ENCODE measurements around the gene SPNS1.

SPNS1 gene

DNA sequence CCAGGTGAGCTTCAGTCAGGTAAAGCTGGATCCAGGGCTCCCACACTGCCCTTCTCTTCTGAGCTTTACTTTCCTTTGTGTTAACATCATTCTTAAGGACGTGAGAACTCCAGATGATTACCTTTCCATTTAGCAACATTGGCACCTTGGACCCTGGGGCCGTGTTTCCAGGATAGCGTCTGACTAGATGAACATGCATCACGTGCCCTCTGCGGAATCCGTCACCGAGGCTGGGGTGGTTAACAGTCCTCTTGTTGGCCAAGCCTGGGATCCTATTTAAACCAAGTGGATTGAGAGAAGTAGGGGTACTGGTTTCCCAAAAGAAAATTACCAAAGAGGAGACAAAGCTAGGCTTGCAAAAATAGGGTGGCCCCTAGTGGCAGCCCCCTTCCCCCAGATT, 6.4 kb downstream of the SPNS1 start:
- Histone ChIP-seq H3K27me3 (ENCODE audit: insufficient read depth, low read length) (no peaks in the 10 kb centered on the region), H3K9me2 (ENCODE audit: low read depth, low read length) (no peaks in the 10 kb centered on the region), H4K20me1 (ENCODE audit: insufficient read depth, low read length) (no peaks in the 10 kb centered on the region), H3K9me3 (ENCODE audit: low read length) (0 out of 2 replicates have a peak, but pooled peaks cover 3% of the 10 kb centered on the region), H3K4me3 (ENCODE audit: low read depth, low read length, poor library complexity, severe bottlenecking) (no peak overlapping the region), H3F3A (ENCODE audit: insufficient read depth, low read length) (no peaks in the 10 kb centered on the region), H3K36me3 (ENCODE audit: insufficient read depth, low read length) (peaks cover 7% of the 10 kb centered on the region), H3K79me2 (ENCODE audit: insufficient read depth, low read length) (no peaks in the 10 kb centered on the region), H3K9ac (ENCODE audit: low read length) (no peak overlapping the region), H3K27ac (ENCODE audit: low read depth, low read length, poor library complexity, severe bottlenecking) (no peak overlapping the region), H3K4me2 (ENCODE audit: low read length) (no peak overlapping the region), H2AFZ (ENCODE audit: low read length) (no peak overlapping the region), H3K4me1 (ENCODE audit: insufficient read depth, low read length, severe bottlenecking) (peaks cover 16% of the 10 kb centered on the region)
- TF ChIP-seq, protein P1, sequence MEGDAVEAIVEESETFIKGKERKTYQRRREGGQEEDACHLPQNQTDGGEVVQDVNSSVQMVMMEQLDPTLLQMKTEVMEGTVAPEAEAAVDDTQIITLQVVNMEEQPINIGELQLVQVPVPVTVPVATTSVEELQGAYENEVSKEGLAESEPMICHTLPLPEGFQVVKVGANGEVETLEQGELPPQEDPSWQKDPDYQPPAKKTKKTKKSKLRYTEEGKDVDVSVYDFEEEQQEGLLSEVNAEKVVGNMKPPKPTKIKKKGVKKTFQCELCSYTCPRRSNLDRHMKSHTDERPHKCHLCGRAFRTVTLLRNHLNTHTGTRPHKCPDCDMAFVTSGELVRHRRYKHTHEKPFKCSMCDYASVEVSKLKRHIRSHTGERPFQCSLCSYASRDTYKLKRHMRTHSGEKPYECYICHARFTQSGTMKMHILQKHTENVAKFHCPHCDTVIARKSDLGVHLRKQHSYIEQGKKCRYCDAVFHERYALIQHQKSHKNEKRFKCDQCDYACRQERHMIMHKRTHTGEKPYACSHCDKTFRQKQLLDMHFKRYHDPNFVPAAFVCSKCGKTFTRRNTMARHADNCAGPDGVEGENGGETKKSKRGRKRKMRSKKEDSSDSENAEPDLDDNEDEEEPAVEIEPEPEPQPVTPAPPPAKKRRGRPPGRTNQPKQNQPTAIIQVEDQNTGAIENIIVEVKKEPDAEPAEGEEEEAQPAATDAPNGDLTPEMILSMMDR (IDR thresholded peaks at IDR 0.05; ENCODE audit: low read length): no peak
- no peak for TF ChIP-seq EZH2 (IDR thresholded peaks at IDR 0.05; ENCODE audit: borderline replicate concordance, low read length)

DNA sequence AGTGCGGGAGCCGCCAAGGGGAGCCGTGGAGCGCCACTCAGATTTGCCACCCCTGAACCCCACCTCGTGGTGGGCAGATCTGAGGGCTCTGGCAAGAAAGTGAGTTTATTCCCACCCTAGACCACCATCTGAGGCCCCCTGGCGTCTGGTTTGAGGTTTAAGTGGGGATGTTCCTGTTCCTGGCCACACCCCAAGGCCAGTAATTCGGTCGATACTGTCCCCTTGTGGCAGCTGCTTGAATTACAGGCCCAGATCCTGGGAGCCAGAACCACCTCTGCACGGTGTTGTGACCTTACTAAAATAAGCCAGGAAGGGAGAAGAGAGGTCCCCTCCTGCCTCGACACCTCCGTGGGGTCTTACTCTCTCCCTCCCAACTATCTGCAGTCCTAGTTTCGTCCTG, 6.9 kb downstream of the SPNS1 start:
- peaks cover 7% of the 10 kb centered on the region for H3K36me3 ChIP-seq (ENCODE audit: insufficient read depth, low read length)
- no peaks in the 10 kb centered on the region for H3K27me3 ChIP-seq (ENCODE audit: insufficient read depth, low read length)
- TF ChIP-seq, protein P1 (IDR thresholded peaks at IDR 0.05; ENCODE audit: low read length): peak; percentile 88
- no peak for TF ChIP-seq EZH2 (IDR thresholded peaks at IDR 0.05; ENCODE audit: borderline replicate concordance, low read length)
- H2AFZ ChIP-seq (ENCODE audit: low read length): no peak overlapping the region
- no peaks in the 10 kb centered on the region for H3F3A ChIP-seq (ENCODE audit: insufficient read depth, low read length)
- no peaks in the 10 kb centered on the region for H3K9me2 ChIP-seq (ENCODE audit: low read depth, low read length)
- H4K20me1 ChIP-seq (ENCODE audit: insufficient read depth, low read length): no peaks in the 10 kb centered on the region
- no peaks in the 10 kb centered on the region for H3K79me2 ChIP-seq (ENCODE audit: insufficient read depth, low read length)
- H3K4me3 ChIP-seq (ENCODE audit: low read depth, low read length, poor library complexity, severe bottlenecking): no peak overlapping the region
- no peak overlapping the region for H3K9ac ChIP-seq (ENCODE audit: low read length)
- no peak overlapping the region for H3K4me2 ChIP-seq (ENCODE audit: low read length)
- H3K27ac ChIP-seq (ENCODE audit: low read depth, low read length, poor library complexity, severe bottlenecking): no peak overlapping the region
- H3K4me1 ChIP-seq (ENCODE audit: insufficient read depth, low read length, severe bottlenecking): peaks cover 12% of the 10 kb centered on the region
- H3K9me3 ChIP-seq (ENCODE audit: low read length): 0 out of 2 replicates have a peak, but pooled peaks cover 3% of the 10 kb centered on the region

DNA sequence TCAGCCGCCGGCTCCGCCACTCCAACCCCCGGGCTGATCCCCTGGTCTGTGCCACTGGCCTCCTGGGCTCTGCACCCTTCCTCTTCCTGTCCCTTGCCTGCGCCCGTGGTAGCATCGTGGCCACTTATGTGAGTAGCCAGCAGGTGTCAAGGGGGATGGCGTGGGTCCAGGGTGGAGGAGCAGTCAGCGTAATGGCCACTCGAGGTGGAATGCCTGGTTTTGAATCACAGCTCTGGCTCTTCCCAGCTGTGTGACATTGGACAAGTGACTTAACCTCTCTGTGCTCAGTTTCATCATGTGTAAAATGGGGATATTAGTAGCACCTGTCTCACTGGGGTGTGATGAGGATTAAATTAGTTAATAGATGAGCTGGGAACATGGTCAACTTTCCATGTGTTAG, 7.8 kb downstream of the SPNS1 start:
- Histone ChIP-seq H3K27me3 (ENCODE audit: insufficient read depth, low read length) (no peaks in the 10 kb centered on the region), H3K79me2 (ENCODE audit: insufficient read depth, low read length) (no peaks in the 10 kb centered on the region), H3K4me1 (ENCODE audit: insufficient read depth, low read length, severe bottlenecking) (peaks cover 12% of the 10 kb centered on the region), H3K9ac (ENCODE audit: low read length) (no peak overlapping the region), H3F3A (ENCODE audit: insufficient read depth, low read length) (no peaks in the 10 kb centered on the region), H3K27ac (ENCODE audit: low read depth, low read length, poor library complexity, severe bottlenecking) (no peak overlapping the region), H3K9me2 (ENCODE audit: low read depth, low read length) (no peaks in the 10 kb centered on the region), H3K9me3 (ENCODE audit: low read length) (0 out of 2 replicates have a peak, but pooled peaks cover 3% of the 10 kb centered on the region), H2AFZ (ENCODE audit: low read length) (no peak overlapping the region), H3K36me3 (ENCODE audit: insufficient read depth, low read length) (peaks cover 7% of the 10 kb centered on the region), H4K20me1 (ENCODE audit: insufficient read depth, low read length) (no peaks in the 10 kb centered on the region), H3K4me2 (ENCODE audit: low read length) (no peak overlapping the region), H3K4me3 (ENCODE audit: low read depth, low read length, poor library complexity, severe bottlenecking) (no peak overlapping the region)
- TF ChIP-seq, protein P1 (IDR thresholded peaks at IDR 0.05; ENCODE audit: low read length): no peak
- TF ChIP-seq EZH2 (IDR thresholded peaks at IDR 0.05; ENCODE audit: borderline replicate concordance, low read length): no peak
